HEK293T (cell line): ENCODE measurements around the gene LPIN1.

Source experiments
- CTCF ChIA-PET: fragments of 350-600 bp; formaldehyde crosslinking; extraction: SDS; loops from one replicate; lab custom pipeline; 2021; ENCODE audit warnings: antibody characterized with exemption, inconsistent platforms; lab: Yijun Ruan, JAX
- POLR2A ChIA-PET: fragments of 350-600 bp; formaldehyde crosslinking; extraction: SDS; loops from one replicate; lab custom pipeline; 2020; ENCODE audit warnings: antibody characterized with exemption, inconsistent platforms; lab: Yijun Ruan, JAX
- DNase-seq: peaks from one replicate; pipeline ENCODE4 v3.0.0; 2012; ENCODE audit warnings: mixed read lengths; ENCODE audit errors: extremely low spot score
- ARNT ChIP-seq: fragments of 450-650 bp; IDR thresholded peaks from 2 replicates; pipeline ENCODE4 v1.6.1; 2017; ENCODE audit warnings: mild to moderate bottlenecking
- BHLHE40 ChIP-seq: fragments of 450-650 bp; IDR thresholded peaks from 2 replicates; pipeline ENCODE4 v1.6.1; 2016; ENCODE audit warnings: mild to moderate bottlenecking, moderate library complexity, borderline replicate concordance
- CTBP1 ChIP-seq: fragments of 450-650 bp; IDR thresholded peaks from 2 replicates; pipeline ENCODE4 v1.6.1; 2016; ENCODE audit warnings: borderline replicate concordance
- ELF4 ChIP-seq: fragments of 450-650 bp; IDR thresholded peaks from 2 replicates; pipeline ENCODE4 v1.6.1; 2017; ENCODE audit warnings: antibody characterized with exemption
- FOXA1 ChIP-seq: fragments of 450-650 bp; IDR thresholded peaks from 2 replicates; pipeline ENCODE4 v1.6.1; 2016; ENCODE audit warnings: mild to moderate bottlenecking
- FOXK2 ChIP-seq: fragments of 450-650 bp; IDR thresholded peaks from 2 replicates; pipeline ENCODE4 v1.6.1; 2016; ENCODE audit warnings: mild to moderate bottlenecking
- FOXM1 ChIP-seq: fragments of 450-650 bp; IDR thresholded peaks from 2 replicates; pipeline ENCODE4 v1.6.1; 2017; ENCODE audit warnings: mild to moderate bottlenecking, borderline replicate concordance
- HDGF ChIP-seq: fragments of 450-650 bp; IDR thresholded peaks from 2 replicates; pipeline ENCODE4 v1.6.1; 2017; ENCODE audit warnings: antibody characterized with exemption, borderline replicate concordance
- L3MBTL2 ChIP-seq: fragments of 450-650 bp; conservative IDR thresholded peaks from 2 replicates; pipeline ENCODE4 v1.6.1; 2016; ENCODE audit warnings: mild to moderate bottlenecking
- LEF1 ChIP-seq: fragments of 450-650 bp; IDR thresholded peaks from 2 replicates; pipeline ENCODE4 v1.6.1; 2017; ENCODE audit warnings: mild to moderate bottlenecking, borderline replicate concordance
- NFRKB ChIP-seq: fragments of 450-650 bp; IDR thresholded peaks from 2 replicates; pipeline ENCODE4 v1.6.1; 2016; ENCODE audit warnings: mild to moderate bottlenecking, moderate library complexity
- PKNOX1 ChIP-seq: fragments of 450-650 bp; IDR thresholded peaks from 2 replicates; pipeline ENCODE4 v1.6.1; 2016
- SP1 ChIP-seq: fragments of 450-650 bp; IDR thresholded peaks from 2 replicates; pipeline ENCODE4 v1.6.1; 2017
- SUZ12 ChIP-seq: fragments of 450-650 bp; IDR thresholded peaks from 2 replicates; pipeline ENCODE4 v1.6.1; 2016; ENCODE audit warnings: mild to moderate bottlenecking
- TARDBP ChIP-seq: fragments of 450-650 bp; IDR thresholded peaks from 2 replicates; pipeline ENCODE4 v1.6.1; 2016
- ZNF384 ChIP-seq: fragments of 450-650 bp; IDR thresholded peaks from 2 replicates; pipeline ENCODE4 v1.6.1; 2016

LPIN1 gene

GRCh38 chr2:11786592-11786991 lies 40.2 kb downstream of the LPIN1 start:
- DNase-seq = no peak
- ChIA-PET CTCF (no interaction called here), POLR2A (no interaction called here)
- TF ChIP-seq HDGF (no peak), LEF1 (no peak), FOXM1 (no peak), FOXA1 (no peak), BHLHE40 (no peak), ZNF384 (no peak), ARNT (no peak), TARDBP (no peak)

- TF ChIP-seq LEF1 = no peak
- no peak for TF ChIP-seq FOXM1
- ChIA-PET CTCF (interaction anchor here (1.2 kb wide), 1 partner anchor 9 kb away, joined by 3 read pairs; no protein-coding TSS in a partner anchor), POLR2A (no interaction called here)
- no peak for DNase-seq
Measured at GRCh38 chr2:11787991-11788390, 41.6 kb downstream of the LPIN1 start.

GRCh38 chr2:11788461-11789124 lies 42.2 kb downstream of the LPIN1 start:
- CTCF ChIA-PET = interaction anchor here (0.6 kb wide), 1 partner anchor 95 kb away, joined by 8 read pairs; no protein-coding TSS in a partner anchor
- no peak for TF ChIP-seq L3MBTL2
- no peak for TF ChIP-seq HDGF
- TF ChIP-seq ELF4 = no peak
- TF ChIP-seq LEF1 = no peak
- no peak for TF ChIP-seq CTBP1
- TF ChIP-seq ZNF384 = no peak
- no peak for TF ChIP-seq ARNT
- TF ChIP-seq FOXM1 = no peak
- TF ChIP-seq PKNOX1 = no peak

GRCh38 chr2:11789243-11789642 lies 42.8 kb downstream of the LPIN1 start:
- no peak for DNase-seq
- TF ChIP-seq ZNF384 (no peak), FOXK2 (no peak), HDGF (no peak), SP1 (no peak), L3MBTL2 (no peak), NFRKB (no peak), TARDBP (no peak), BHLHE40 (no peak), FOXA1 (no peak)
- POLR2A ChIA-PET = no interaction called here
- CTCF ChIA-PET = no interaction called here

More at GRCh38 chr2:11788461-11789124, 42.2 kb downstream of the LPIN1 start:
- POLR2A ChIA-PET = no interaction called here
- DNase-seq = no peak

GRCh38 chr2:11790228-11790627 lies 43.8 kb downstream of the LPIN1 start:
- CTCF ChIA-PET = no interaction called here
- POLR2A ChIA-PET = no interaction called here
- no peak for DNase-seq
- TF ChIP-seq SP1 (no peak), PKNOX1 (no peak), L3MBTL2 (no peak), FOXK2 (no peak), FOXM1 (no peak), BHLHE40 (no peak), NFRKB (no peak), LEF1 (no peak), CTBP1 (no peak), SUZ12 (no peak), TARDBP (no peak), HDGF (no peak), ZNF384 (no peak), FOXA1 (no peak), ELF4 (no peak), ARNT (no peak)

- TF ChIP-seq SUZ12 = no peak
- TF ChIP-seq L3MBTL2 = no peak
- TF ChIP-seq SP1 = no peak
- TF ChIP-seq NFRKB = no peak
- TF ChIP-seq ELF4 = no peak
- TF ChIP-seq BHLHE40 = no peak
- TF ChIP-seq LEF1 = no peak
- no peak for TF ChIP-seq ARNT
- TF ChIP-seq FOXM1 = no peak
- no peak for TF ChIP-seq CTBP1
- no peak for TF ChIP-seq TARDBP
- TF ChIP-seq HDGF = no peak
- TF ChIP-seq FOXA1 = no peak
- no peak for TF ChIP-seq PKNOX1
- no peak for TF ChIP-seq FOXK2
- no peak for TF ChIP-seq ZNF384
- POLR2A ChIA-PET = no interaction called here
- DNase-seq = no peak
- CTCF ChIA-PET = interaction anchor here (0.8 kb wide), 1 partner anchor 27 kb away, joined by 3 read pairs; no protein-coding TSS in a partner anchor
Measured at GRCh38 chr2:11795590-11795989, 49.2 kb downstream of the LPIN1 start.
